HepG2 (cell line): ENCODE results near the gene SERHL2. TPM values are rescaled to one million over a fixed set of nuclear protein-coding genes. Genes with fewer than 3 reads are reported as not detected.

Source experiments
- ARHGAP35 ChIP-seq: sonication (generic); formaldehyde crosslinking; IDR thresholded peaks from 2 replicates; pipeline ENCODE4 v1.9.0; 2022; ENCODE audit warnings: mild to moderate bottlenecking, inconsistent platforms, moderate library complexity, missing genetic modification reagents, borderline replicate concordance
- ARID3A ChIP-seq: IDR thresholded peaks from 2 replicates; pipeline ENCODE4 v1.6.1; 2012; ENCODE audit warnings: low read depth, low read length, improper control_type of control experiment
- CSRNP1 ChIP-seq: sonication (generic); formaldehyde crosslinking; IDR thresholded peaks from 2 replicates; pipeline ENCODE4 v1.8.1; 2023; ENCODE audit warnings: mild to moderate bottlenecking, missing genetic modification reagents
- FOXA3 ChIP-seq: IDR thresholded peaks from 2 replicates; pipeline ENCODE4 v1.6.1; 2016; ENCODE audit warnings: missing genetic modification reagents, missing compliant biosample characterization
- HHEX ChIP-seq: IDR thresholded peaks from 2 replicates; pipeline ENCODE4 v1.6.1; 2016; ENCODE audit warnings: control low read depth
- MTERF4 ChIP-seq: sonication (generic); formaldehyde crosslinking; IDR thresholded peaks from 2 replicates; pipeline ENCODE4 v1.8.0; 2023; ENCODE audit warnings: mild to moderate bottlenecking, missing genetic modification reagents
- ONECUT2 ChIP-seq: sonication (generic); formaldehyde crosslinking; IDR thresholded peaks from 2 replicates; pipeline ENCODE4 v1.4.0; 2020; ENCODE audit warnings: missing genetic modification reagents
- PRDM15 ChIP-seq: sonication (generic); formaldehyde crosslinking; IDR thresholded peaks from 2 replicates; pipeline ENCODE4 v1.4.0; 2020; ENCODE audit warnings: missing genetic modification reagents
- SIX4 ChIP-seq: sonication (generic); formaldehyde crosslinking; IDR thresholded peaks from 2 replicates; pipeline ENCODE4 v1.4.0; 2020; ENCODE audit warnings: missing genetic modification reagents
- SSRP1 ChIP-seq: IDR thresholded peaks from 2 replicates; pipeline ENCODE4 v1.6.1; 2016; ENCODE audit warnings: control low read depth
- TRAFD1 ChIP-seq: sonication (generic); formaldehyde crosslinking; IDR thresholded peaks from 2 replicates; pipeline ENCODE4 v1.5.1; 2020; ENCODE audit warnings: missing genetic modification reagents, mild to moderate bottlenecking, borderline replicate concordance
- ZBTB10 ChIP-seq: sonication (generic); formaldehyde crosslinking; IDR thresholded peaks from 2 replicates; pipeline ENCODE4 v1.4.0; 2020; ENCODE audit warnings: missing genetic modification reagents, borderline replicate concordance
- ZFY ChIP-seq: sonication (generic); formaldehyde crosslinking; IDR thresholded peaks from 2 replicates; pipeline ENCODE4 v1.4.0; 2020; ENCODE audit warnings: missing genetic modification reagents
- ZNF460 ChIP-seq: sonication (generic); formaldehyde crosslinking; IDR thresholded peaks from 2 replicates; pipeline ENCODE4 v1.5.1; 2020; ENCODE audit warnings: missing genetic modification reagents, mild to moderate bottlenecking, borderline replicate concordance
- ZSCAN30 ChIP-seq: sonication (generic); formaldehyde crosslinking; IDR thresholded peaks from 2 replicates; pipeline ENCODE4 v1.5.0; 2020; ENCODE audit warnings: mild to moderate bottlenecking, missing genetic modification reagents
- polyA plus RNA-seq, 8 experiments: library from polyadenylated mRNA; depleted of rRNA in 3 of 8; stranded (reverse) in 7 of 8; unstranded in 1 of 8; fragments of >200 nt; fragmentation: Illumina TruSeq in 4 of 8; extraction: Trizol in 4 of 8; gene quantifications; 2 replicates each; pipeline versions ENCODE4 v1.2.1 to v1.2.3, GENCODE V29; 2011 to 2016; ENCODE audit warnings: low read depth in 4 of 8, missing spikeins in 1 of 8, mixed read lengths in 1 of 8; ENCODE audit not compliant: insufficient read depth in 1 of 8
- total RNA-seq, 5 experiments: library from RNA; depleted of rRNA; stranded (reverse); fragments of >200 nt; fragmentation: Illumina TruSeq; extraction: Trizol; gene quantifications; 2 replicates each; pipeline ENCODE4 v1.2.3, GENCODE V29; 2016; ENCODE audit warnings: low read depth in 1 of 5

Gene SERHL2
- total and polyA plus RNA-seq, 2 of the 13 experiments (the other 11 are each of a cell fraction or from before 2014, with no cell fraction given), result 1.0 to 1.8 TPM

GRCh38 chr22:42553475-42554361 lies at the start of gene SERHL2 (continued):
- TF ChIP-seq ARHGAP35 (0 out of 2 replicates have a peak, but pooled peaks have one; percentile 24), ZFY (CRISPR knock-in tag) (peak; percentile 30; the same call in 1 of the 2 replicates), ARID3A (no peak), ZSCAN30 (CRISPR knock-in tag) (no peak), PRDM15 (no peak), FOXA3 (CRISPR knock-in tag) (no peak; the same call in 1 of the 2 replicates), HHEX (CRISPR knock-in tag) (no peak), SIX4 (no peak), MTERF4 (CRISPR knock-in tag) (no peak), ZNF460 (CRISPR knock-in tag) (0 out of 2 replicates have a peak, but pooled peaks have one; percentile 46), SSRP1 (CRISPR knock-in tag) (no peak), ONECUT2 (no peak), TRAFD1 (CRISPR knock-in tag) (no peak), ZBTB10 (CRISPR knock-in tag) (no peak), CSRNP1 (no peak)
